Vagina (tissue), 2 donors: ENCODE measurements around the gene XAB2.

Experiments
- POLR2A ChIP-seq, 2 donors: fragments of 450-650 bp; IDR thresholded peaks; one replicate each; pipeline ENCODE4 v1.6.1; 2017; ENCODE audit warnings: antibody characterized with exemption in 2 of 2, mild to moderate bottlenecking in 2 of 2, moderate library complexity in 2 of 2
- POLR2AphosphoS5 ChIP-seq, 2 donors: sonication (generic); formaldehyde crosslinking; IDR thresholded peaks; one replicate each; pipeline ENCODE4 v1.9.0; 2017; ENCODE audit warnings: antibody characterized with exemption in 2 of 2, mild to moderate bottlenecking in 2 of 2, low read depth in 1 of 2; ENCODE audit not compliant: insufficient read depth in 1 of 2
- TF ChIP-seq, protein P1 (sequence below), 3 experiments: fragments of 450-650 bp in 2 of 3; fragments of 200-600 bp in 1 of 3; sonication (generic) in 1 of 3; IDR thresholded peaks; one replicate each; pipeline ENCODE4 v1.5.1; 2017 to 2019; ENCODE audit warnings: antibody characterized with exemption in 3 of 3, mild to moderate bottlenecking in 2 of 3, moderate library complexity in 2 of 3

DNA sequence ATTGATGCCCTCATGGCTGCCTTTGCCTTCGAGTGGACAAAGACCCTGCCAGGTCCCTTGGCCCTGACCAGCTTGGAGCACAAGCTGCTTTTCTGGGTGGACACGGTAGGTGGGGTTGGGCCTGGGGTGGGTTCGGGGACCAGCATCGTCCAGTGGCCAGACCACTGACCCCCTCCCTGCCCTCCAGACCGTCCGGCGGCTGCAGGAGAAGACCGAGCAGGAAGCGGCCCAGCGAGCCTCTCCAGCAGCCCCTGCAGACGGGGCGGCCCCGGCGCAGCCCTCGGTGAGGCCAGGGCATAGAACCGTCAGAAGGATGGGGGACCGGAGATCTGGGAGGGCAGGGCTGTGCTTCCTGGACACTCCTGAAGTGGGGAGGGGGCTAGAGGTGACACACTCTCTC, 23.1 kb downstream of the XAB2 start:
- TF ChIP-seq, protein P1, sequence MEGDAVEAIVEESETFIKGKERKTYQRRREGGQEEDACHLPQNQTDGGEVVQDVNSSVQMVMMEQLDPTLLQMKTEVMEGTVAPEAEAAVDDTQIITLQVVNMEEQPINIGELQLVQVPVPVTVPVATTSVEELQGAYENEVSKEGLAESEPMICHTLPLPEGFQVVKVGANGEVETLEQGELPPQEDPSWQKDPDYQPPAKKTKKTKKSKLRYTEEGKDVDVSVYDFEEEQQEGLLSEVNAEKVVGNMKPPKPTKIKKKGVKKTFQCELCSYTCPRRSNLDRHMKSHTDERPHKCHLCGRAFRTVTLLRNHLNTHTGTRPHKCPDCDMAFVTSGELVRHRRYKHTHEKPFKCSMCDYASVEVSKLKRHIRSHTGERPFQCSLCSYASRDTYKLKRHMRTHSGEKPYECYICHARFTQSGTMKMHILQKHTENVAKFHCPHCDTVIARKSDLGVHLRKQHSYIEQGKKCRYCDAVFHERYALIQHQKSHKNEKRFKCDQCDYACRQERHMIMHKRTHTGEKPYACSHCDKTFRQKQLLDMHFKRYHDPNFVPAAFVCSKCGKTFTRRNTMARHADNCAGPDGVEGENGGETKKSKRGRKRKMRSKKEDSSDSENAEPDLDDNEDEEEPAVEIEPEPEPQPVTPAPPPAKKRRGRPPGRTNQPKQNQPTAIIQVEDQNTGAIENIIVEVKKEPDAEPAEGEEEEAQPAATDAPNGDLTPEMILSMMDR (IDR thresholded peaks at IDR 0.05) = no peak
- TF ChIP-seq POLR2AphosphoS5 (IDR thresholded peaks at IDR 0.05; ENCODE audit: insufficient read depth in 1 of 2, low read depth in 1 of 2) = no peak
- no peak for TF ChIP-seq POLR2A (IDR thresholded peaks at IDR 0.05)
